MM.1S (cell line): ENCODE data around the gene SH3PXD2B.

Source experiments
- CTCF ChIP-seq: fragments of 300-600 bp; sonication (generic); IDR thresholded peaks from 2 replicates; pipeline ENCODE4 v1.5.1; 2016; ENCODE audit warnings: antibody characterized with exemption, low read length, mixed read lengths
- EZH2 ChIP-seq: fragments of 300-600 bp; sonication (generic); optimal IDR thresholded peaks from 2 replicates; pipeline ENCODE3; 2017; ENCODE audit warnings: low read depth, mild to moderate bottlenecking, antibody characterized with exemption, low read length, mixed read lengths
- EZH2phosphoT487 ChIP-seq: fragments of 300-600 bp; sonication (generic); IDR thresholded peaks from 2 replicates; pipeline ENCODE4 v1.6.1; 2018; ENCODE audit warnings: antibody characterized with exemption, low read length

GRCh38 chr5:172358345-172358744 is 96.0 kb downstream of the SH3PXD2B start:
- TF ChIP-seq CTCF = no peak
- TF ChIP-seq EZH2 = no peak
- TF ChIP-seq EZH2phosphoT487 = no peak
